ENCODE results near the gene C2.
"Not testable (repeated sequence)": the region's sequence is repeated elsewhere in the genome, so short reads cannot be mapped to it uniquely, and the experiment has no call there.

C2 gene

DNA sequence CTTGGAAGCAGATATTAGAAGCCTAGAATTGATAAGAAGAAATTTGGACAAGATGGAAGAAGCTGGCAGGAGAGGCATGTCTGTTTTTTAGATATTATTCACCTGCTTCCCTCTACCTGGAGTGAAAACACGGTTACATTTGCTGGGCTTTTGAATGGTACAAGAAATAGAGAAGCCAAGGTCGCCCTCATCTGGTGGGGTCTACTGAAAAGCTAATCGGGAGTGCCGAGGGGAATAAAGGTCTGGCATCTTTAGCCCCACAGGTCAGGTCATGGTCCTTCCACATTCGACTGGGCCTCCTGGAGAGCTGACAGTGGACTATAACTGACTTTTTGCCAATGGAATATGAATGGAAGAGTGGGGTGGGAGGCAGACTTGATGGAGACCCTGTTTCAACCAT is 4.6 kb upstream of the C2 start:
- TF ChIP-seq, protein P1, sequence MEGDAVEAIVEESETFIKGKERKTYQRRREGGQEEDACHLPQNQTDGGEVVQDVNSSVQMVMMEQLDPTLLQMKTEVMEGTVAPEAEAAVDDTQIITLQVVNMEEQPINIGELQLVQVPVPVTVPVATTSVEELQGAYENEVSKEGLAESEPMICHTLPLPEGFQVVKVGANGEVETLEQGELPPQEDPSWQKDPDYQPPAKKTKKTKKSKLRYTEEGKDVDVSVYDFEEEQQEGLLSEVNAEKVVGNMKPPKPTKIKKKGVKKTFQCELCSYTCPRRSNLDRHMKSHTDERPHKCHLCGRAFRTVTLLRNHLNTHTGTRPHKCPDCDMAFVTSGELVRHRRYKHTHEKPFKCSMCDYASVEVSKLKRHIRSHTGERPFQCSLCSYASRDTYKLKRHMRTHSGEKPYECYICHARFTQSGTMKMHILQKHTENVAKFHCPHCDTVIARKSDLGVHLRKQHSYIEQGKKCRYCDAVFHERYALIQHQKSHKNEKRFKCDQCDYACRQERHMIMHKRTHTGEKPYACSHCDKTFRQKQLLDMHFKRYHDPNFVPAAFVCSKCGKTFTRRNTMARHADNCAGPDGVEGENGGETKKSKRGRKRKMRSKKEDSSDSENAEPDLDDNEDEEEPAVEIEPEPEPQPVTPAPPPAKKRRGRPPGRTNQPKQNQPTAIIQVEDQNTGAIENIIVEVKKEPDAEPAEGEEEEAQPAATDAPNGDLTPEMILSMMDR (conservative IDR thresholded peaks at IDR 0.05; ENCODE audit: control insufficient read depth, insufficient read depth, low read depth, low read length): peak; percentile 17
- peak; percentile 29 for DNase-seq (ENCODE audit: low read depth)

DNA sequence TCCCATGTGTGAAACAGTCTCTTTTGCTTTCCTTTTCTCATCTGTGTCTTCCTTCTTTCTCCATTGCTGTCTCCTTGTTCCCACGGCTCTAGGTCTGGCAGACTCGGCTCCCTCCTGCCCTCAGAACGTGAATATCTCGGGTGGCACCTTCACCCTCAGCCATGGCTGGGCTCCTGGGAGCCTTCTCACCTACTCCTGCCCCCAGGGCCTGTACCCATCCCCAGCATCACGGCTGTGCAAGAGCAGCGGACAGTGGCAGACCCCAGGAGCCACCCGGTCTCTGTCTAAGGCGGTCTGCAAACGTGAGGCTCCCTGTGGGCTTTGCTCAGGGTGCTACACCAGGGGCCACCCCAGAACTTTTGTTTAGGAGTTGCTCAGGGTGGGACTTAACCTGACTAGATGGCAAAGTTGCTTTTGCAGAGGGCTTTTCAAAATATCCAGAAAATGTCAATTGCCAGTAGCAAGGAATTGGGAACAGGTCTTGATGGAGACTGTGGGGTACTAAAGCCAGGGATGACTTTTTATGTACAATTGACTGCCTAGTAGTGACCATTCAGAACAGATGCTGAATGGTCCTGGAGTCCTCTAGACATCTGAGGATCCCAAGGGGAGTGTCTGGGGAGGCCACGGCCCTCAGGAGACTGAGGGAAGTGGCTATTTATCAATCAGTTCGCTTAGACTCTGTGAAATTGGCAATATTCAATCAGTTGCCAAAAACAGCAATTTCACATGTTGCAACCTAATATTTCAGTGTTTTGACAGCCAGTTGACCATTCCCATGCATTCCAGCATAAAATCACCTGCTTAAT is 550 bp downstream of the C2 start:
- no peak overlapping the region for H3K4me3 ChIP-seq (ENCODE audit: control insufficient read depth, low read depth, low read length)
- TF ChIP-seq, protein P1 (conservative IDR thresholded peaks at IDR 0.05; ENCODE audit: control insufficient read depth, insufficient read depth, low read depth, low read length): no peak

More for the DNA sequence above, 4.6 kb upstream of the C2 start:
- H3K4me3 ChIP-seq (ENCODE audit: control insufficient read depth, low read depth, low read length): no peak overlapping the region

DNA sequence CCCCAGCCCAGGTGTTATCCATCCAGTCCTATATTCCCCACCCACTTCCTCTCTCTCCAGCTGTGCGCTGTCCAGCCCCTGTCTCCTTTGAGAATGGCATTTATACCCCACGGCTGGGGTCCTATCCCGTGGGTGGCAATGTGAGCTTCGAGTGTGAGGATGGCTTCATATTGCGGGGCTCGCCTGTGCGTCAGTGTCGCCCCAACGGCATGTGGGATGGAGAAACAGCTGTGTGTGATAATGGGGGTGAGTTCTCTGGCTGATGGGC is 1.1 kb downstream of the C2 start:
- TF ChIP-seq, protein P1 (conservative IDR thresholded peaks at IDR 0.05; ENCODE audit: control insufficient read depth, insufficient read depth, low read depth, low read length): no peak
- DNase-seq (ENCODE audit: low read depth): no peak
- H3K4me3 ChIP-seq (ENCODE audit: control insufficient read depth, low read depth, low read length): no peak overlapping the region

More for the DNA sequence above, 550 bp downstream of the C2 start:
- DNase-seq (ENCODE audit: low read depth): no peak

DNA sequence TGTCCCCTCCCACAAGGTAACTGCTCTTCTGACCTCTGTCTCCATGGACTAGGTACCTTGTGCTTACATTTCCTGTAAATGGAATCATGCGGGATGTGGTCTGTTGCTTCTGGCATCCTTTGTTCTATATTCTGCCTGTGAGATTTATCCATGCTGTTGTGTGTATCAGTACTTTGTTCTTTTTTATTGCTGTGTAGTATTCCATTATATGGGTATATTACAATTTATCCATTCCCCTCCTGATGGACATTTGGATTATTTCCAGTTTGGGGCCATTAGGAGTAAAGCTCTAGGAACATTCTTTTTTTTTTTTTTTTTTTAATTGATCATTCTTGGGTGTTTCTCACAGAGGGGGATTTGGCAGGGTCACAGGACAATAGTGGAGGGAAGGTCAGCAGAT is 3.4 kb downstream of the C2 start:
- TF ChIP-seq, protein P1 (conservative IDR thresholded peaks at IDR 0.05; ENCODE audit: control insufficient read depth, insufficient read depth, low read depth, low read length): no peak
- no peak for DNase-seq (ENCODE audit: low read depth)

DNA sequence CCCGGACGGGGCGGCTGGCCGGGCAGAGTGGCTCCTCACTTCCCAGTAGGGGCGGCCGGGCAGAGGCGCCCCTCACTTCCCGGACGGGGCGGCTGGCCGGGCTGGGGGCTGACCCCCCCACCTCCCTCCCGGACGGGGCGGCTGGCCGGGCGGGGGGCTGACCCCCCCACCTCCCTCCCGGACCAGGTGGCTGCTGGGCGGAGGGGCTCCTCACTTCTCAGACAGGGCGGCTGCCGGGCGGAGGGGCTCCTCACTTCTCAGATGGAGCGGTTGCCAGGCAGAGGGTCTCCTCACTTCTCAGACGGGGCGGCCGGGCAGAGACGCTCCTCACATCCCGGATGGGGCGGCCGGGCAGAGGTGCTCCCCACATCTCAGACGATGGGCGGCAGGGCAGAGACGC is 4.6 kb downstream of the C2 start:
- H3K4me3 ChIP-seq (ENCODE audit: control insufficient read depth, low read depth, low read length); DNase-seq (ENCODE audit: low read depth): not testable (repeated sequence)

More for the DNA sequence above, 3.4 kb downstream of the C2 start:
- no peak overlapping the region for H3K4me3 ChIP-seq (ENCODE audit: control insufficient read depth, low read depth, low read length)

DNA sequence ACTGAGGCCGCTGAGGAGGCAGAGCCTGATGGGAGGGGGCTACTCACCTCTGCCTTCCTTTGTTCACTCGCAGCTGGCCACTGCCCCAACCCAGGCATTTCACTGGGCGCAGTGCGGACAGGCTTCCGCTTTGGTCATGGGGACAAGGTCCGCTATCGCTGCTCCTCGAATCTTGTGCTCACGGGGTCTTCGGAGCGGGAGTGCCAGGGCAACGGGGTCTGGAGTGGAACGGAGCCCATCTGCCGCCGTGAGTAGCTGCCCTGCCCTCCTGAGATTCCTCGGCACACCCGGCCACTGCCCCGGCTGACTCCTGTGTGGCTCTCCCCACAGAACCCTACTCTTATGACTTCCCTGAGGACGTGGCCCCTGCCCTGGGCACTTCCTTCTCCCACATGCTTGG is 6.0 kb downstream of the C2 start:
- H3K4me3 ChIP-seq (ENCODE audit: control insufficient read depth, low read depth, low read length): no peak overlapping the region
- no peak for DNase-seq (ENCODE audit: low read depth)
- TF ChIP-seq, protein P1 (conservative IDR thresholded peaks at IDR 0.05; ENCODE audit: control insufficient read depth, insufficient read depth, low read depth, low read length): no peak

DNA sequence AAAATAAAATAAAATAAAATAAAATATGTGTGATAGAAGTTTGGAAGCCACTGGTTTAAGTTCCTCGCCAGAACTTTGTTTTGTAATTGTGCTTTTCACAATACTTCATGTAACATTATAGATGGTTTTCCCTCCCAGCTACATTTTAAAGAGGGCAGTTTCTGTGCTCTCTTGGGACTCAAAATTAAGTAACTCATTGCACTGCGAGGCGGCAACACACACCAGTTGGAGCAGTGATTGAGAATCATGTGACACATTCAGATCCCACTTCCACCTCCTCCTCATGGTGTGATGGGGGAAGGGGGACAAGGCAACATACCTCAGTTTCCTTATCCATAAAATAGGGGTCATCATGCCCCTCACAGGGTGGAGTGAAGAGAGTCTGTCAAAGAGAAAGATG is 7.5 kb downstream of the C2 start:
- TF ChIP-seq, protein P1 (conservative IDR thresholded peaks at IDR 0.05; ENCODE audit: control insufficient read depth, insufficient read depth, low read depth, low read length): no peak
- no peak for DNase-seq (ENCODE audit: low read depth)
- no peak overlapping the region for H3K4me3 ChIP-seq (ENCODE audit: control insufficient read depth, low read depth, low read length)
